Measurements from ENCODE around the gene POLR1D. TPM values are rescaled to one million over a fixed set of nuclear protein-coding genes. Genes with fewer than 3 reads are reported as not detected.
"Not testable (repeated sequence)": the region's sequence is repeated elsewhere in the genome, so short reads cannot be mapped to it uniquely, and the experiment has no call there.

The POLR1D gene
- total and polyA plus RNA-seq, 5 donors = 58.2 to 92.3 (median 76.0) TPM

DNA sequence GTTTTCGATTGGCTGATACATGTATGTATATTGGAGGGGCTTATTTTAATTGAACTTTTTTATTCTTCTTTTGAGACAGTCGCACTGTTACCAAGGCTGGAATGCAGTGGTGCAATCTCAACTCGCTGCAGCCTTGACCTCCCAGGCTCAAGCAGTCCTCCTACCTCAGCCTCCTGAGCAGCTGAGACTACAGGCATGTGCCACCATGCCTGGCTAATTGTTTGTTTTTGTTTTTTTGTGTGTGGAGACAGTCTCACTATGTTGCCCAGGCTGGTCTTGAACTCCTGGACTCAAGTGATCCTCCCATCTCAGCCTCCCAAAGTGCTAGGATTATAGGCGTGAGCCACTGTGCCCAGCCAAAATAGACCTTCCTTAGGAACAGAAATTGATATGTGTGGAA, 7.1 kb downstream of the POLR1D start:
- H3K9me3 ChIP-seq (ENCODE audit: control insufficient read depth, low read length); H3K27ac ChIP-seq (ENCODE audit: low read length); ATAC-seq; H3K4me3 ChIP-seq (ENCODE audit: low read length); intact Hi-C loops (cut with DNase I); H3K4me1 ChIP-seq (ENCODE audit: control insufficient read depth, insufficient read depth, low read length); DNase-seq; H3K27me3 ChIP-seq (ENCODE audit: control insufficient read depth, insufficient read depth): not testable (repeated sequence)
- WGBS = 99% methylated on average over 4 of the region's 4 CpGs

DNA sequence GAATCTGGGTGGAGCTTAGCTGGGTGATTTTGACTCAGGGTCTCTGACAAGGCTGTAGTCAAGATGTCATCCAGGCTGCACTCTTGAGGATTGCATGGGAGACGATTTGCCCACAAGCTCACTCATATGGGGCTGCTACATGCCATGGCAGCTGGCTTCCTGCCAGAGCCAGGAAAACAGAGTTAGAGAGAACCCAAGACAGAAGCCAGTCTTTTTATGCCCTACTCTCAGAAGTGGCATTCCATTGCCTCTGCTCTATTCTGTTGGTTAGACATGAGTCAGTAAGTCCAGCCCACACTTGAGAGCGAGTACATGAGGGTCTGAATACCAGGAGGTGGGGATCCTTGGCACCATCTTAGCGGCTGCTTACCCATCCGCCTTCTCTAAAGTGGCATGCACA, 9.5 kb downstream of the POLR1D start:
- no peaks in the 10 kb centered on the region for H3K9me3 ChIP-seq (ENCODE audit: control insufficient read depth, low read length)
- H3K27me3 ChIP-seq (ENCODE audit: control insufficient read depth, insufficient read depth) = no peaks in the 10 kb centered on the region
- DNase-seq (no peak), ATAC-seq (no peak)
- peaks cover 4% of the 10 kb centered on the region for H3K4me1 ChIP-seq (ENCODE audit: control insufficient read depth, insufficient read depth, low read length)
- H3K4me3 ChIP-seq (ENCODE audit: low read length) = no peak overlapping the region
- WGBS = 90% methylated on average over 4 of the region's 4 CpGs
- no peak overlapping the region for H3K27ac ChIP-seq (ENCODE audit: low read length)
- intact Hi-C loops (cut with DNase I) = no loop called here

DNA sequence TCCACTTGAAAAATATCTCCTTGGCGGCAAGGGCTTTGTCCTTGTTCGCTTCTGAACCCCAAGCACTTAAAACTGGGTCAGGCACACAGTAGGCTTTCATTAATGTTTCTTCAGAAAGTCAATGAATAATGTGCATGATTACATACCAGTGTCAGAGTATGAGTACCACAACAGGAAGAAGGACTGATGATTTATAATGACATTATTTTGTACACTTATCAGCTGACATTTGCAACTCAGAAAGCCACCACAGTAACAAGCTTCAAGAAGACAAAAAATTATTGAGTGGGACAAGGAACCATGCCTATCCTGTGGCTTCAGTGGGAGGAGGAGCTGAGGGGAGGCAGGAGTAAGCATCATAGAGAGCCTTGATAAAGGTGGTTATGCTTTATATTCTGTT, 10.0 kb downstream of the POLR1D start:
- Histone ChIP-seq H3K27me3 (ENCODE audit: control insufficient read depth, insufficient read depth) (no peaks in the 10 kb centered on the region), H3K4me1 (ENCODE audit: control insufficient read depth, insufficient read depth, low read length) (peaks cover 4% of the 10 kb centered on the region), H3K27ac (ENCODE audit: low read length) (no peak overlapping the region), H3K9me3 (ENCODE audit: control insufficient read depth, low read length) (no peaks in the 10 kb centered on the region), H3K4me3 (ENCODE audit: low read length) (no peak overlapping the region)
- intact Hi-C loops (cut with DNase I) = no loop called here
- DNase-seq = no peak
- WGBS = 96% methylated on average over 2 of the region's 2 CpGs
- no peak for ATAC-seq

DNA sequence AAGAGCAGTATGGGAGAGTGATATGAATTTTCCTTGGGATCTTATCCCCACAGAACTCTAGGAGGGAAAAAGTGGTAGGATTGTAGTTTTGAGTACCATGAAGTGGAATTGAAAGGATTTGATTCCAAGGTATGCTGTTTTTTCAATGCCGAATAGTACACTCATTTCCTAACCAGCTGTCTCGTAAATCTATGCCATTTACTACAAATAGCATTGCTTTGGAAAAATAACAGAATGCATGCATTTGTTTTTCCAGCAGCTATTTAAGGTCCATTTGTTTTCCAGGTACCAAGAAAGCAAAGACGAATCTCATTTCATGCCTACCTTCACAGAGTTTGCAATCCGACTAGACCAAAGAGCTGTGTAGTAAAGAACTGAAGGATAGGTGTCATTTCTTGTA, 10.5 kb downstream of the POLR1D start:
- ATAC-seq (no peak), DNase-seq (no peak)
- 95% methylated on average over 4 of the region's 4 CpGs for WGBS
- H3K27ac ChIP-seq (ENCODE audit: low read length) = no peak overlapping the region
- intact Hi-C loops (cut with DNase I) = no loop called here
- H3K4me1 ChIP-seq (ENCODE audit: control insufficient read depth, insufficient read depth, low read length) = peaks cover 4% of the 10 kb centered on the region
- H3K4me3 ChIP-seq (ENCODE audit: low read length) = no peak overlapping the region
- no peaks in the 10 kb centered on the region for H3K9me3 ChIP-seq (ENCODE audit: control insufficient read depth, low read length)
- no peaks in the 10 kb centered on the region for H3K27me3 ChIP-seq (ENCODE audit: control insufficient read depth, insufficient read depth)

DNA sequence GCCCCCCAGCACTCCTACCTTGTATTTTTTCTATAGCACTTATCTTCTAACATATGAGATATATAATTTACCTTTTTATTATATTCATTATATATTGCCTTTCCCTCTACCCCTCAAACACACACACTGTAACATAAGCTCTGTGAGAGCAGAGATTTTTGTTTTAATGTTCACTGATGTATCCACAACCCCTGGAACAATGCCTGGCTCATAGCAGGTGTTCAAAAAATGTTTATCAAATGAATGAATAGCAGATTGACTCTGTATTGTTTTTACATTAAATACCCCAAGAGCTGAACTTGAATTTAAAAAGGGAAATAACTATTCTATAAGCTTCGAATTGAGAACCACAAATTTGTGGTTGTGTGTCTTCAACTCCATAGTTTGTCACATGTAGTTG, 11.0 kb downstream of the POLR1D start:
- DNase-seq = no peak
- no peak overlapping the region for H3K4me3 ChIP-seq (ENCODE audit: low read length)
- intact Hi-C loops (cut with DNase I) = no loop called here
- H3K27ac ChIP-seq (ENCODE audit: low read length) = no peak overlapping the region
- no peak for ATAC-seq
- H3K27me3 ChIP-seq (ENCODE audit: control insufficient read depth, insufficient read depth) = no peaks in the 10 kb centered on the region
- 94% methylated on average over 1 of the region's 1 CpG for WGBS
- H3K4me1 ChIP-seq (ENCODE audit: control insufficient read depth, insufficient read depth, low read length) = peaks cover 4% of the 10 kb centered on the region
- no peaks in the 10 kb centered on the region for H3K9me3 ChIP-seq (ENCODE audit: control insufficient read depth, low read length)

DNA sequence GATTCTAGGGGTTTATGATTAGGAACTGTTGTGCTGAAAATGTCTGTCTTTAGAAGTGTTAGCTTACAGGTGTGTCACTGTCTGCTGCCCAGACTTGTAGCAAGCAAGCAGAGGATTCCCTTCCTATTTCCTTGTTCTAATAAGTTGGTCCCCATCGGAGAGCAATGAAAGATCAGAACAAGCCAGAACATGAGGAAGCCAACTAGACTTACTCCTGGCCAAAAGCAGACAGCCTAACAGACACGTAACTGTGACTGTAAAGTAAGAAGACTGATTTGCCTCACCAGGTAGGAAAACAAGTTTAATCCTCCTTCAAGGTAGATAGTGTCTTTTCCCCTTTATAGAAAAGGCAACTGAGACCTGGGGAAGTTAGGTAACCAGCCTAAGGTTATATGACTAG, 12.5 kb downstream of the POLR1D start:
- ATAC-seq = no peak
- Histone ChIP-seq H3K27ac (ENCODE audit: low read length) (no peak overlapping the region), H3K27me3 (ENCODE audit: control insufficient read depth, insufficient read depth) (no peaks in the 10 kb centered on the region), H3K9me3 (ENCODE audit: control insufficient read depth, low read length) (no peaks in the 10 kb centered on the region), H3K4me1 (ENCODE audit: control insufficient read depth, insufficient read depth, low read length) (peaks cover 4% of the 10 kb centered on the region), H3K4me3 (ENCODE audit: low read length) (no peak overlapping the region)
- intact Hi-C loops (cut with DNase I) = no loop called here
- no peak for DNase-seq
- WGBS = 71% methylated on average over 2 of the region's 2 CpGs

DNA sequence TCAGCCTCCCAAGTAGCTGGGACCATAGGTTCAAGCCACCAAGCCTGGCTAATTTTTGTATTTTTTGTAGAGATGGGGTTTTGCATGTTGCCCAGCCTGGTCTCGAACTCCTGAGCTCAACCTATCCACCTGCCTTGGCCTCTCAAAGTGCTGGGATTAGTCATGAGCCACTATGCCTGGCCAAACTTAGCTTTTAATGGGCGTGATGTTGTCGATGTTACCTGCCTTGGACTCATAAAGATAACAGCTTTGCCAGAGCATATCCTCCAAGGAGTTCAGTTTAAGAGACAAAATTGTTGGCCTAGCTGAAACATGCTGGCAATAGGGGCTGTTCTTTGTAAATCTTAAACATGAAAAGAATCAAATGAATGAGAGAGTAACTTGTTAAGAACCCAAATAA, 13.1 kb downstream of the POLR1D start:
- DNase-seq (no peak), ATAC-seq (no peak)
- Histone ChIP-seq H3K9me3 (ENCODE audit: control insufficient read depth, low read length) (no peaks in the 10 kb centered on the region), H3K4me1 (ENCODE audit: control insufficient read depth, insufficient read depth, low read length) (peaks cover 4% of the 10 kb centered on the region), H3K27ac (ENCODE audit: low read length) (no peak overlapping the region), H3K27me3 (ENCODE audit: control insufficient read depth, insufficient read depth) (no peaks in the 10 kb centered on the region), H3K4me3 (ENCODE audit: low read length) (no peak overlapping the region)
- intact Hi-C loops (cut with DNase I) = no loop called here
- 90% methylated on average over 3 of the region's 3 CpGs for WGBS

DNA sequence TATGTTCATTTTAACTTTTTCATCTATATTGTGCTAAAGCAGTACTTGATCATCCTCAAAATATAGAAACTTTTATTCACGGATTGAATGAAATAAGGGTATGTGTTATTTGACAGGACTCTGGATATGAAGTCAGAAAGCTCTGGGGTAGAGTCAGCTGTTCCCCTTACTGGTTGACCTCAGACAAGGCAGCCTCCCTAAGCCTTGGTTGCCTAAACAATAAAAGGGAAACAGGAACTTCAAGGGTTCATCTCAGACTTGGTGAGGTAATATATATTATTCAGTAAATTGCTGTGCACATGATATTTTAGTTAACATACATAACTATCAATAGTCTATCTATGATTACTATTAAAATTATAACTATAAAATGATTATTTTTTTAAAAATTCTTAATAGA, 13.6 kb downstream of the POLR1D start:
- intact Hi-C loops (cut with DNase I) = no loop called here
- Histone ChIP-seq H3K9me3 (ENCODE audit: control insufficient read depth, low read length) (no peaks in the 10 kb centered on the region), H3K4me1 (ENCODE audit: control insufficient read depth, insufficient read depth, low read length) (peaks cover 4% of the 10 kb centered on the region), H3K4me3 (ENCODE audit: low read length) (no peak overlapping the region), H3K27ac (ENCODE audit: low read length) (no peak overlapping the region), H3K27me3 (ENCODE audit: control insufficient read depth, insufficient read depth) (no peaks in the 10 kb centered on the region)
- ATAC-seq (no peak), DNase-seq (no peak)
- WGBS = 91% methylated on average over 1 of the region's 1 CpG

DNA sequence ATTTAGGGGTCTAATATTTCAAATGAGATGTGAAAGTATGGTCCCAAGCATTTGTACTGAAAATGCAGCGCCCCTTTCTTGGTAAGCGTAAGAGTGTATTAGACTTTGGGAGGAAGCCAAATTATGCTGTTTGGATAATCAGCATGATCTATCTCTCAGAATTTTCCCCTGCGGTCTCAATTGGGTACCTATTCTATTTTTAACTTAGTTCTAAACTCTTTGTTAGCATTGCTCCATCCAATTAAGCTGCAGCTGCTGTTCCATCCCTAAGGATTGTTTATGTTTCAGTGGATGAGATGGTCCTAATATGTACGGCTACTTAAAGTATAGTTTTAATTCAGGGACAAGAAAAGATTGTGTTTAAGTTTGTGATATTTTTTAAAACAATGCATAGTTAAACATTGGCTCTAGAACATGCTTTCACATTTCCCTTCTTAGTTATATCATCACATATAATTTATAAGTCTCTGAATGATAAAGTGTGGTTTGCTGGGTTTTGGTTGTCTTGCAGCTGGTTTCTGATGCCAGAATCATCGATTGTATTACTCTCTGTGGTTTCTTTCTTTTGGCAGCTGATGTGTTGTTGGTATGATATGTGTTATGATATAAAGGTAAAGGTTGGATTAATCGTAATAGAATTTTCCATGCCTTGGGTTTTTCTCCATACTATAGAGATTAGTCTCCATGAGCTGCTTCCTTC, 15.0 kb downstream of the POLR1D start:
- Histone ChIP-seq H3K27me3 (ENCODE audit: control insufficient read depth, insufficient read depth) (no peaks in the 10 kb centered on the region), H3K4me1 (ENCODE audit: control insufficient read depth, insufficient read depth, low read length) (peaks cover 6% of the 10 kb centered on the region), H3K27ac (ENCODE audit: low read length) (no peak overlapping the region), H3K9me3 (ENCODE audit: control insufficient read depth, low read length) (no peaks in the 10 kb centered on the region), H3K4me3 (ENCODE audit: low read length) (no peak overlapping the region)
- DNase-seq (no peak), ATAC-seq (no peak)
- 62% methylated on average over 6 of the region's 6 CpGs for WGBS
- intact Hi-C loops (cut with DNase I) = no loop called here

DNA sequence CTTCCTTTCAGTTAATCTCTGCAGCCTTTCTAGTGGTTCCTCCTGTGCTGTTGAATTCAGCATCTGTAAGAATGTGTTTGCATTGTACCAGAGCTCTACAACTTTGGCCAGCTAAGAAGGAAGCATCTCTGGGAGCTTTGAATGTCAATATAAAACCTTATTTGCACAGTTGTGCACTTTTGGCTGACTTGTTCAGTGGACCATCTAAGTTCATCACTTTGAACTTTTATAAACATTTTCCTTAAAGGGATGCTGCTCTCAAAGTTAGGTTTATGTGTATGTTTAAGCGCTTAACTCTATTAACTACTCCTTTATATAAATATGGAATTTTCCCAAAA, 15.6 kb downstream of the POLR1D start:
- Histone ChIP-seq H3K27ac (ENCODE audit: low read length) (no peak overlapping the region), H3K27me3 (ENCODE audit: control insufficient read depth, insufficient read depth) (no peaks in the 10 kb centered on the region), H3K4me3 (ENCODE audit: low read length) (no peak overlapping the region), H3K9me3 (ENCODE audit: control insufficient read depth, low read length) (no peaks in the 10 kb centered on the region), H3K4me1 (ENCODE audit: control insufficient read depth, insufficient read depth, low read length) (peaks cover 7% of the 10 kb centered on the region)
- 94% methylated on average over 1 of the region's 1 CpG for WGBS
- ATAC-seq (no peak), DNase-seq (no peak)
- intact Hi-C loops (cut with DNase I) = no loop called here

DNA sequence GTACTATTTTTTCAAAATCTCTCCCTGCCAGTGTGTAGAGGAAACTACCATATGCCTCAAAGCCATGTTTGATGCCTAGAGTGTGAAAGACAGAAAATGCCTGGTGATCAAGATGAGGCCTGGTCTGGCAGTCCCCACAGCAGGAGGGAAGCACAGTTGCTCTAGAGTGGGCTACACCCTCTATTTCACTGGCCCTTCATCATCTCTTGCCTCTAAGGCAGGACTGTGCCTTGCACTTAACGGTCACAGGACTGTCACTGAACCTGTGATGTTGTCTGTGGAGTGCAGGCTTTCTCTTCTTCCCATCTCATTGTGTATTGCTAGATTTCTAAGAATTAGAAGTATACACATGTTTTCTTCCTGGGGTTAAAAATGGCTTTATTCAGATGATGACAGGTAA, 16.3 kb downstream of the POLR1D start:
- intact Hi-C loops (cut with DNase I) = no loop called here
- DNase-seq (no peak), ATAC-seq (no peak)
- Histone ChIP-seq H3K4me1 (ENCODE audit: control insufficient read depth, insufficient read depth, low read length) (peaks cover 7% of the 10 kb centered on the region), H3K27me3 (ENCODE audit: control insufficient read depth, insufficient read depth) (no peaks in the 10 kb centered on the region), H3K4me3 (ENCODE audit: low read length) (no peak overlapping the region), H3K27ac (ENCODE audit: low read length) (no peak overlapping the region), H3K9me3 (ENCODE audit: control insufficient read depth, low read length) (no peaks in the 10 kb centered on the region)
- 77% methylated on average over 1 of the region's 1 CpG for WGBS

DNA sequence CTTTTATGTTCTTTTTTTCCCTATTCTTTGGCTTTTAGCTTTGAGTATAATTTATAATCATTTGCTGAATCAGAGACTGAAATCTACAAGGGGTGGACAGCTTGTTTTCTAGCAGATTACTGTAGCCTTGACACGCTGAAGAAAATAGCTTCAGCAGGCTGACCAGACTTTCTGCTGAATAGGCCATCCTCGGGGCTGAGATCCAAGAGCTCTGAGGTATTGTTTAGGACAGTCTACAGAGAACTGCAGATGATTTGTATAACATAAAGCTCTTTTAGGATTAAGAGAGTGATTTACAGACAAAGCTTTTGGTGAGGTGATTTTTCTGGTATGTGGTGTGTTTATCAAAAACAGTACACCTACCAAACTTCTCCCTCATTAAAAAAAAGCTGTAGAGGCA, 16.8 kb downstream of the POLR1D start:
- intact Hi-C loops (cut with DNase I) = no loop called here
- no peaks in the 10 kb centered on the region for H3K9me3 ChIP-seq (ENCODE audit: control insufficient read depth, low read length)
- no peak for DNase-seq
- WGBS = 21% methylated on average over 2 of the region's 2 CpGs
- no peak for ATAC-seq
- no peaks in the 10 kb centered on the region for H3K27me3 ChIP-seq (ENCODE audit: control insufficient read depth, insufficient read depth)
- peaks cover 5% of the 10 kb centered on the region for H3K4me1 ChIP-seq (ENCODE audit: control insufficient read depth, insufficient read depth, low read length)
- no peak overlapping the region for H3K4me3 ChIP-seq (ENCODE audit: low read length)
- H3K27ac ChIP-seq (ENCODE audit: low read length) = no peak overlapping the region
